ENCODE data around the gene ATP2B3. TPM values are rescaled to one million over a fixed set of nuclear protein-coding genes. Genes with fewer than 3 reads are reported as not detected.
A peak's percentile ranks its signal among the peaks of the same experiment; 100 is the strongest.

Gene ATP2B3
- total and polyA plus RNA-seq, 8 donors: 0.03 to 0.12 (median 0.04) TPM; not detected in 2

GRCh38 chrX:153491351-153491914 is 26.0 kb upstream of the ATP2B3 start:
- intact Hi-C loops (cut with DNase I): no loop called here
- H3K9me3 ChIP-seq: no peaks in the 10 kb centered on the region
- no peak for DNase-seq
- H3K27ac ChIP-seq: no peak overlapping the region
- no peak overlapping the region for H3K4me3 ChIP-seq
- H3K36me3 ChIP-seq: no peaks in the 10 kb centered on the region
- H3K4me1 ChIP-seq: no peaks in the 10 kb centered on the region
- WGBS, 2 donors: 70 to 73% methylated on average over 10 of the region's 10 CpGs
- TF ChIP-seq CTCF (IDR thresholded peaks at IDR 0.05): no peak
- ATAC-seq: no peak
- FAIRE-seq: no peak
- H3K27me3 ChIP-seq: peaks cover 0 to 7% (median 2%) of the 10 kb centered on the region in 4 donors

GRCh38 chrX:153491918-153492317 is 25.5 kb upstream of the ATP2B3 start:
- intact Hi-C loops (cut with DNase I): no loop called here
- no peaks in the 10 kb centered on the region for H3K4me1 ChIP-seq
- no peak for ATAC-seq
- H3K4me3 ChIP-seq: no peak overlapping the region
- peaks cover 0 to 7% (median 2%) of the 10 kb centered on the region in 4 donors for H3K27me3 ChIP-seq
- WGBS, 2 donors: 65% methylated on average over 11 of the region's 11 CpGs
- no peak overlapping the region for H3K27ac ChIP-seq
- no peaks in the 10 kb centered on the region for H3K9me3 ChIP-seq
- no peak for DNase-seq
- FAIRE-seq: no peak
- no peak for TF ChIP-seq CTCF (IDR thresholded peaks at IDR 0.05)
- H3K36me3 ChIP-seq: no peaks in the 10 kb centered on the region

GRCh38 chrX:153492543-153492942 is 24.9 kb upstream of the ATP2B3 start:
- 81 to 82% methylated on average over 12 of the region's 12 CpGs for WGBS, 2 donors
- intact Hi-C loops (cut with DNase I): no loop called here
- Histone ChIP-seq H3K9me3 (no peaks in the 10 kb centered on the region), H3K27me3 (peaks cover 0 to 7% (median 2%) of the 10 kb centered on the region in 4 donors), H3K4me1 (no peaks in the 10 kb centered on the region), H3K36me3 (no peaks in the 10 kb centered on the region), H3K27ac (no peak overlapping the region), H3K4me3 (no peak overlapping the region)
- ATAC-seq (no peak), FAIRE-seq (no peak), DNase-seq (no peak)
- no peak for TF ChIP-seq CTCF (IDR thresholded peaks at IDR 0.05)

- H3K9me3 ChIP-seq: no peaks in the 10 kb centered on the region
- TF ChIP-seq CTCF (IDR thresholded peaks at IDR 0.05): no peak
- H3K4me1 ChIP-seq: no peaks in the 10 kb centered on the region
- no peak for DNase-seq
- intact Hi-C loops (cut with DNase I): no loop called here
- ATAC-seq: no peak
- no peak for FAIRE-seq
- H3K4me3 ChIP-seq: no peak overlapping the region
- H3K27me3 ChIP-seq: peaks cover 0 to 7% (median 2%) of the 10 kb centered on the region in 4 donors
- 83 to 85% methylated on average over 11 of the region's 11 CpGs for WGBS, 2 donors
- H3K36me3 ChIP-seq: no peaks in the 10 kb centered on the region
- H3K27ac ChIP-seq: no peak overlapping the region
Observed at GRCh38 chrX:153493085-153493484, 24.4 kb upstream of the ATP2B3 start.

GRCh38 chrX:153494061-153494460 is 23.4 kb upstream of the ATP2B3 start:
- Histone ChIP-seq H3K36me3 (no peaks in the 10 kb centered on the region), H3K9me3 (no peaks in the 10 kb centered on the region), H3K27me3 (peaks cover 0 to 7% (median 2%) of the 10 kb centered on the region in 4 donors), H3K4me3 (no peak overlapping the region), H3K27ac (no peak overlapping the region), H3K4me1 (no peaks in the 10 kb centered on the region)
- no peak for DNase-seq
- FAIRE-seq: no peak
- intact Hi-C loops (cut with DNase I): no loop called here
- no peak for TF ChIP-seq CTCF (IDR thresholded peaks at IDR 0.05)
- peak in 1 of 4 donors; percentile 14 for ATAC-seq
- 78 to 83% methylated on average over 12 of the region's 12 CpGs for WGBS, 2 donors
